ENCODE results near the gene RTL10.

Gene RTL10

GRCh38 chr22:19823191-19823901 lies 31.3 kb downstream of the RTL10 start:
- Histone ChIP-seq H3K9me3 (ENCODE audit: control insufficient read depth, insufficient read depth, low read depth, low read length) (no peaks in the 10 kb centered on the region), H3K4me3 (ENCODE audit: low read depth, low read length) (no peak overlapping the region), H3K4me1 (ENCODE audit: control insufficient read depth, insufficient read depth, low read length) (no peaks in the 10 kb centered on the region), H3K27ac (ENCODE audit: extremely low read depth, low read depth, low read length) (no peak overlapping the region), H3K36me3 (ENCODE audit: control insufficient read depth in 2 of 2, insufficient read depth in 1 of 2, low read length in 2 of 2) (peaks cover 0 to 9% of the 10 kb centered on the region in 2 experiments; a peak in 1 of 3 replicates)
- TF ChIP-seq ZSCAN4 (tag by site-specific recombination; IDR thresholded peaks at IDR 0.05) (peak; percentile 87), ZFP69B (tag by site-specific recombination; IDR thresholded peaks at IDR 0.05) (no peak)
- CTCF ChIA-PET = interaction anchor here (0.6 kb wide), 1 partner anchor 45 kb away, joined by 3 read pairs; no protein-coding TSS in a partner anchor
- POLR2A ChIA-PET = no interaction called here

- H3K27ac ChIP-seq (ENCODE audit: extremely low read depth, low read depth, low read length) = no peak overlapping the region
- CTCF ChIA-PET = interaction anchor here (0.6 to 0.8 kb wide), 2 partner anchors 44 to 76 kb away, joined by 3 to 5 read pairs; no protein-coding TSS in a partner anchor
- H3K4me1 ChIP-seq (ENCODE audit: control insufficient read depth, insufficient read depth, low read length) = no peaks in the 10 kb centered on the region
- POLR2A ChIA-PET = no interaction called here
- H3K4me3 ChIP-seq (ENCODE audit: low read depth, low read length) = no peak overlapping the region
- peaks cover 0 to 9% of the 10 kb centered on the region in 2 experiments; a peak in 1 of 3 replicates for H3K36me3 ChIP-seq (ENCODE audit: control insufficient read depth in 2 of 2, insufficient read depth in 1 of 2, low read length in 2 of 2)
- H3K9me3 ChIP-seq (ENCODE audit: control insufficient read depth, insufficient read depth, low read depth, low read length) = no peaks in the 10 kb centered on the region
- no peak for TF ChIP-seq ZFP37 (tag by site-specific recombination; IDR thresholded peaks at IDR 0.05)
- peak; percentile 75 for TF ChIP-seq REST (tag by site-specific recombination; IDR thresholded peaks at IDR 0.05)
- no peak for TF ChIP-seq ZNF350 (tag by site-specific recombination; IDR thresholded peaks at IDR 0.05)
- TF ChIP-seq ZNF701 (tag by site-specific recombination; IDR thresholded peaks at IDR 0.05) = no peak
- no peak for TF ChIP-seq ZNF175 (tag by site-specific recombination; IDR thresholded peaks at IDR 0.05)
- TF ChIP-seq ZNF792 (tag by site-specific recombination; IDR thresholded peaks at IDR 0.05) = no peak
- TF ChIP-seq ZNF768 (tag by site-specific recombination; IDR thresholded peaks at IDR 0.05) = no peak
- TF ChIP-seq ZFP69B (tag by site-specific recombination; IDR thresholded peaks at IDR 0.05) = no peak
- TF ChIP-seq GLIS2 (tag by site-specific recombination; IDR thresholded peaks at IDR 0.05) = peak; percentile 24; the same call in 1 of the 2 replicates
- no peak for TF ChIP-seq ZNF398 (tag by site-specific recombination; IDR thresholded peaks at IDR 0.05)
- TF ChIP-seq ZIC2 (tag by site-specific recombination; IDR thresholded peaks at IDR 0.05) = peak; percentile 49
- no peak for TF ChIP-seq ZNF843 (tag by site-specific recombination; IDR thresholded peaks at IDR 0.05)
- no peak for TF ChIP-seq ZBTB8A (tag by site-specific recombination; IDR thresholded peaks at IDR 0.05)
Measured at GRCh38 chr22:19822301-19823117, 32.2 kb downstream of the RTL10 start.
